Activated T-helper 9 cell treated with anti-CD3 and anti-CD28 coated beads, Interleukin-2, amount 50 U/mL, for 16 hours (primary cell): ENCODE results near the gene ZNF574.

Experiments used
- DNase-seq: peaks from one replicate; pipeline ENCODE4 v3.0.0-alpha.2; 2020; ENCODE audit warnings: low read depth

Gene ZNF574

GRCh38 chr19:42129399-42130253 is 53.7 kb downstream of the ZNF574 start:
- no peak for DNase-seq

GRCh38 chr19:42130254-42130573 is 54.2 kb downstream of the ZNF574 start:
- DNase-seq = no peak
